H9 (cell line): ENCODE data around the gene STK10. TPM values are rescaled to one million over a fixed set of nuclear protein-coding genes. Genes with fewer than 3 reads are reported as not detected.

Experiments used
- DNase-seq: peaks from one replicate; pipeline ENCODE4 v3.0.0-alpha.2; 2017
- H2AFZ ChIP-seq: one replicate; pipeline ENCODE4 v1.6.1; 2013; ENCODE audit warnings: mild to moderate bottlenecking, low read length, control low read depth, moderate library complexity
- H2AK5ac ChIP-seq: 2 replicates; pipeline ENCODE4 v1.6.1; 2013; ENCODE audit warnings: low read length, control low read depth, mixed read lengths; ENCODE audit not compliant: insufficient read length
- H2BK120ac ChIP-seq: one replicate; pipeline ENCODE4 v1.6.1; 2013; ENCODE audit warnings: low read depth, mild to moderate bottlenecking, low read length, control low read depth, inconsistent platforms; ENCODE audit not compliant: poor library complexity, severe bottlenecking
- H2BK12ac ChIP-seq: 2 replicates; pipeline ENCODE4 v1.6.1; 2013; ENCODE audit warnings: low read length, control low read depth, mixed read lengths, low read depth; ENCODE audit not compliant: insufficient read length
- H2BK15ac ChIP-seq: 2 replicates; pipeline ENCODE4 v1.6.1; 2013; ENCODE audit warnings: low read depth, low read length, control low read depth
- H2BK20ac ChIP-seq: one replicate; pipeline ENCODE4 v1.6.1; 2013; ENCODE audit warnings: low read depth, mild to moderate bottlenecking, low read length, control low read depth, inconsistent platforms; ENCODE audit not compliant: poor library complexity, severe bottlenecking
- H2BK5ac ChIP-seq: 2 replicates; pipeline ENCODE4 v1.6.1; 2013; ENCODE audit warnings: low read length, control low read depth, mixed read lengths; ENCODE audit not compliant: insufficient read length
- H3K14ac ChIP-seq: 2 replicates; pipeline ENCODE4 v1.6.1; 2013; ENCODE audit warnings: low read length, control low read depth; ENCODE audit not compliant: insufficient read depth
- H3K18ac ChIP-seq: 2 replicates; pipeline ENCODE4 v1.6.1; 2013; ENCODE audit warnings: low read depth, mild to moderate bottlenecking, mixed read lengths, low read length, control low read depth; ENCODE audit not compliant: insufficient read length
- H3K23ac ChIP-seq: 2 replicates; pipeline ENCODE4 v1.6.1; 2013; ENCODE audit warnings: low read length, control low read depth, mixed read lengths, low read depth; ENCODE audit not compliant: insufficient read length
- H3K23me2 ChIP-seq: 2 replicates; pipeline ENCODE4 v1.6.1; 2013; ENCODE audit warnings: low read depth, mild to moderate bottlenecking, mixed read lengths, low read length, control low read depth; ENCODE audit not compliant: insufficient read length, poor library complexity, severe bottlenecking
- H3K27ac ChIP-seq: 2 replicates; pipeline ENCODE4 v1.5.1; 2013; ENCODE audit warnings: low read length, control low read depth, mixed read lengths, low read depth; ENCODE audit not compliant: insufficient read length
- H3K27me3 ChIP-seq: 2 replicates; pipeline ENCODE4 v1.6.1; 2013; ENCODE audit warnings: low read length, control low read depth, inconsistent platforms; ENCODE audit not compliant: insufficient read depth
- H3K4ac ChIP-seq: 2 replicates; pipeline ENCODE4 v1.6.1; 2013; ENCODE audit warnings: low read depth, mild to moderate bottlenecking, control low read depth, inconsistent platforms, low read length, moderate library complexity
- H3K4me1 ChIP-seq: 2 replicates; pipeline ENCODE4 v1.6.1; 2013; ENCODE audit warnings: low read length, control low read depth, inconsistent platforms; ENCODE audit not compliant: insufficient read depth
- H3K4me2 ChIP-seq: 2 replicates; pipeline ENCODE4 v1.6.1; 2013; ENCODE audit warnings: low read length, control low read depth, mixed read lengths; ENCODE audit not compliant: insufficient read length, insufficient read depth
- H3K56ac ChIP-seq: 2 replicates; pipeline ENCODE4 v1.6.1; 2013; ENCODE audit warnings: low read depth, mild to moderate bottlenecking, mixed read lengths, low read length, control low read depth; ENCODE audit not compliant: insufficient read length
- H3K79me1 ChIP-seq: 2 replicates; pipeline ENCODE4 v1.6.1; 2013; ENCODE audit warnings: low read depth, mild to moderate bottlenecking, moderate library complexity, low read length, control low read depth, inconsistent platforms; ENCODE audit not compliant: insufficient read depth, poor library complexity, severe bottlenecking
- H3K79me2 ChIP-seq: 2 replicates; pipeline ENCODE4 v1.6.1; 2013; ENCODE audit warnings: low read length, control low read depth, inconsistent platforms; ENCODE audit not compliant: insufficient read depth
- H3K9ac ChIP-seq: 2 replicates; pipeline ENCODE4 v1.6.1; 2013; ENCODE audit warnings: low read length, control low read depth, mixed read lengths; ENCODE audit not compliant: insufficient read length; ENCODE audit errors: extremely low read depth
- H3K9me3 ChIP-seq: one replicate; pipeline ENCODE4 v1.6.1; 2013; ENCODE audit warnings: low read depth, low read length, inconsistent platforms; ENCODE audit not compliant: control insufficient read depth
- H3T11ph ChIP-seq: one replicate; pipeline ENCODE4 v1.6.1; 2013; ENCODE audit warnings: mild to moderate bottlenecking, low read length, control low read depth, inconsistent platforms
- H4K20me1 ChIP-seq: one replicate; pipeline ENCODE4 v1.6.1; 2013; ENCODE audit not compliant: control insufficient read depth, insufficient read length, insufficient read depth
- H4K5ac ChIP-seq: 2 replicates; pipeline ENCODE4 v1.6.1; 2013; ENCODE audit warnings: low read depth, mild to moderate bottlenecking, mixed read lengths, low read length, control low read depth; ENCODE audit not compliant: insufficient read length
- H4K8ac ChIP-seq: replicated peaks from 2 replicates; pipeline ENCODE4 v1.6.1; 2013; ENCODE audit warnings: low read length, control low read depth, mixed read lengths, low read depth; ENCODE audit not compliant: insufficient read length
- H4K91ac ChIP-seq: 2 replicates; pipeline ENCODE4 v1.6.1; 2013; ENCODE audit warnings: low read depth, mild to moderate bottlenecking, moderate library complexity, mixed read lengths, low read length, control low read depth; ENCODE audit not compliant: insufficient read length
- H3K27ac Mint-ChIP-seq, 3 experiments: 2 replicates in 2 of 3; 3 replicates in 1 of 3; pipeline ENCODE4 v1.8.0; 2020 to 2021; ENCODE audit warnings: mixed read lengths in 3 of 3, mild to moderate bottlenecking in 1 of 3, moderate library complexity in 1 of 3
- H3K27me3 Mint-ChIP-seq: 2 replicates; pipeline ENCODE4 v1.8.0; 2021; ENCODE audit warnings: low read depth, mild to moderate bottlenecking, moderate library complexity, mixed read lengths
- H3K36me3 Mint-ChIP-seq, 3 experiments: 2 replicates in 2 of 3; 3 replicates in 1 of 3; pipeline ENCODE4 v1.8.0; 2020 to 2021; ENCODE audit warnings: low read depth in 3 of 3, mixed read lengths in 3 of 3; ENCODE audit not compliant: insufficient read depth in 1 of 3
- H3K4me1 Mint-ChIP-seq, 2 experiments: 2 replicates each; pipeline ENCODE4 v1.8.0; 2020; ENCODE audit warnings: mixed read lengths in 2 of 2
- H3K4me3 Mint-ChIP-seq, 2 experiments: 2 replicates in 1 of 2; 3 replicates in 1 of 2; pipeline ENCODE4 v1.8.0; 2020 to 2021; ENCODE audit warnings: mild to moderate bottlenecking in 2 of 2, mixed read lengths in 2 of 2, moderate library complexity in 1 of 2
- H3K9me3 Mint-ChIP-seq, 2 experiments: 2 replicates in 1 of 2; 3 replicates in 1 of 2; pipeline ENCODE4 v1.8.0; 2020; ENCODE audit warnings: mild to moderate bottlenecking in 2 of 2, mixed read lengths in 2 of 2, moderate library complexity in 1 of 2
- CTCF ChIP-seq: fragments of 200-600 bp; sonication (generic); conservative IDR thresholded peaks from 3 replicates; pipeline ENCODE4 v1.8.0; 2021; ENCODE audit warnings: antibody characterized with exemption, mild to moderate bottlenecking
- WGBS: extraction: QIAGEN DNeasy Blood & Tissue Kit; methylation state at CpG from one replicate; pipeline ENCODE4 v1.1.7; 2013; ENCODE audit warnings: missing lambda C conversion rate, low lambda C conversion rate, mixed read lengths; ENCODE audit not compliant: insufficient read length; ENCODE audit errors: extremely low coverage; 5-methylcytosine and 5-hydroxymethylcytosine counted together
- total RNA-seq: library from RNA; stranded (reverse); gene quantifications from 2 replicates; pipeline ENCODE4 v1.2.1, GENCODE V29; 2021

Gene STK10
- total RNA-seq, 1 experiment from 2014 or later, result 14.6 TPM

GRCh38 chr5:172171118-172171517 is 16.9 kb downstream of the STK10 start:
- Histone ChIP-seq H2BK120ac (no peak overlapping the region), H3K56ac (no peak overlapping the region), H3K27ac (no peak overlapping the region), H3K4me2 (no peak overlapping the region), H4K91ac (no peak overlapping the region), H3K27me3 (no peaks in the 10 kb centered on the region), H3K79me1 (no peaks in the 10 kb centered on the region), H3K23me2 (no peaks in the 10 kb centered on the region), H3K9ac (no peak overlapping the region), H3K4ac (no peak overlapping the region), H3K9me3 (no peaks in the 10 kb centered on the region), H3T11ph (no peak overlapping the region), H2BK5ac (no peak overlapping the region), H2AFZ (no peak overlapping the region), H2AK5ac (no peak overlapping the region), H3K23ac (no peak overlapping the region), H2BK15ac (no peak overlapping the region), H4K20me1 (peaks cover 2% of the 10 kb centered on the region), H3K4me1 (no peaks in the 10 kb centered on the region), H3K79me2 (no peaks in the 10 kb centered on the region), H4K8ac (no peak overlapping the region), H2BK12ac (no peak overlapping the region), H3K14ac (no peak overlapping the region), H3K18ac (no peak overlapping the region), H4K5ac (no peak overlapping the region), H2BK20ac (no peak overlapping the region)
- WGBS, result no CpG with 5 or more reads among the region's 8 CpGs
- H3K36me3 Mint-ChIP-seq, result no peaks in the 10 kb centered on the region; a peak in 3 of 7 replicates
- no peaks in the 10 kb centered on the region for H3K9me3 Mint-ChIP-seq
- H3K4me1 Mint-ChIP-seq, result peaks cover 40 to 42% of the 10 kb centered on the region in 2 experiments
- H3K27ac Mint-ChIP-seq, result 0 out of 7 replicates have a peak overlapping the region, but pooled peaks of 1 of the 3 experiments have one; percentile 14
- no peak for TF ChIP-seq CTCF
- no peak for DNase-seq
- H3K4me3 Mint-ChIP-seq, result no peak overlapping the region
- H3K27me3 Mint-ChIP-seq, result no peaks in the 10 kb centered on the region; the same call in 1 of the 2 replicates
